Ishikawa (cell line): ENCODE measurements around the gene PTCH1.
A peak's percentile ranks its signal among the peaks of the same experiment; 100 is the strongest.

Experiments used
- CEBPB ChIP-seq: IDR thresholded peaks from 2 replicates; pipeline ENCODE4 v1.6.1; 2012
- CREB1 ChIP-seq: IDR thresholded peaks from 2 replicates; pipeline ENCODE4 v1.6.1; 2012; ENCODE audit warnings: low read depth
- EGR1 ChIP-seq: IDR thresholded peaks from 2 replicates; pipeline ENCODE4 v1.6.1; 2012
- EP300 ChIP-seq: IDR thresholded peaks from 2 replicates; pipeline ENCODE4 v1.6.1; 2012; ENCODE audit warnings: borderline replicate concordance
- FOXM1 ChIP-seq: IDR thresholded peaks from 2 replicates; pipeline ENCODE4 v1.6.1; 2012; ENCODE audit warnings: low read depth, borderline replicate concordance
- MAX ChIP-seq: IDR thresholded peaks from 2 replicates; pipeline ENCODE4 v1.6.1; 2012
- NFIC ChIP-seq: IDR thresholded peaks from 2 replicates; pipeline ENCODE4 v1.6.1; 2012
- RAD21 ChIP-seq: IDR thresholded peaks from 2 replicates; pipeline ENCODE4 v1.6.1; 2012; ENCODE audit warnings: low read depth
- REST ChIP-seq: IDR thresholded peaks from 2 replicates; pipeline ENCODE4 v1.6.1; 2012; ENCODE audit warnings: low read depth, mild to moderate bottlenecking
- TAF1 ChIP-seq: IDR thresholded peaks from 2 replicates; pipeline ENCODE4 v1.6.1; 2012; ENCODE audit warnings: low read depth, mild to moderate bottlenecking
- TCF12 ChIP-seq: IDR thresholded peaks from 2 replicates; pipeline ENCODE4 v1.6.1; 2012; ENCODE audit warnings: low read depth
- TEAD4 ChIP-seq: IDR thresholded peaks from 2 replicates; pipeline ENCODE4 v1.6.1; 2012
- USF1 ChIP-seq: IDR thresholded peaks from 2 replicates; pipeline ENCODE4 v1.6.1; 2012
- YY1 ChIP-seq: IDR thresholded peaks from 2 replicates; pipeline ENCODE4 v1.6.1; 2012; ENCODE audit warnings: low read depth
- ZBTB7A ChIP-seq: IDR thresholded peaks from 2 replicates; pipeline ENCODE4 v1.6.1; 2012; ENCODE audit warnings: low read depth

The PTCH1 gene

GRCh38 chr9:95516734-95517558 lies at the start of gene PTCH1:
TSS of gene PTCH1 (minus strand) at chr9:95516971.
- TF ChIP-seq EP300 (no peak), EGR1 (0 out of 2 replicates have a peak, but pooled peaks have one; percentile 26), ZBTB7A (peak; percentile 56; the same call in 1 of the 2 replicates), RAD21 (no peak), YY1 (no peak), USF1 (peak; percentile 87), CEBPB (no peak), MAX (peak; percentile 44; the same call in 1 of the 2 replicates)

- TF ChIP-seq USF1 (no peak), EGR1 (no peak), TCF12 (no peak), TEAD4 (no peak), RAD21 (no peak), YY1 (no peak), REST (no peak), FOXM1 (no peak), TAF1 (no peak)
These were observed 49.2 kb upstream of the PTCH1 start for GRCh38 chr9:95565982-95566381.

GRCh38 chr9:95561913-95562312 lies 45.1 kb upstream of the PTCH1 start:
- no peak for TF ChIP-seq TEAD4
- no peak for TF ChIP-seq NFIC
- TF ChIP-seq EGR1, result no peak
- no peak for TF ChIP-seq ZBTB7A
- TF ChIP-seq REST, result no peak

- no peak for TF ChIP-seq YY1
- no peak for TF ChIP-seq CREB1
- no peak for TF ChIP-seq EP300
These were observed 40.4 kb upstream of the PTCH1 start for GRCh38 chr9:95557142-95557541.

GRCh38 chr9:95556521-95556920 lies 39.8 kb upstream of the PTCH1 start:
- TF ChIP-seq EGR1 (no peak), REST (no peak), YY1 (no peak), ZBTB7A (no peak), TEAD4 (no peak)
